HEK293 (cell line): ENCODE results near the gene SIMC1.

ENCODE experiments used
- HOXA7 ChIP-seq: sonication (generic); formaldehyde crosslinking; IDR thresholded peaks from 2 replicates; pipeline ENCODE4 v1.8.1; 2022; ENCODE audit warnings: missing genetic modification reagents, borderline replicate concordance
- ZNF830 ChIP-seq: fragments of 450-650 bp; IDR thresholded peaks from 2 replicates; pipeline ENCODE4 v1.5.0; 2018; ENCODE audit warnings: missing biosample characterization, missing genetic modification characterization, low read depth, mild to moderate bottlenecking, moderate library complexity
- TF ChIP-seq, protein P1 (sequence below): fragments of 450-650 bp; formaldehyde crosslinking; IDR thresholded peaks from 2 replicates; pipeline ENCODE4 v1.5.1; 2016; ENCODE audit warnings: missing biosample characterization, missing genetic modification characterization

DNA sequence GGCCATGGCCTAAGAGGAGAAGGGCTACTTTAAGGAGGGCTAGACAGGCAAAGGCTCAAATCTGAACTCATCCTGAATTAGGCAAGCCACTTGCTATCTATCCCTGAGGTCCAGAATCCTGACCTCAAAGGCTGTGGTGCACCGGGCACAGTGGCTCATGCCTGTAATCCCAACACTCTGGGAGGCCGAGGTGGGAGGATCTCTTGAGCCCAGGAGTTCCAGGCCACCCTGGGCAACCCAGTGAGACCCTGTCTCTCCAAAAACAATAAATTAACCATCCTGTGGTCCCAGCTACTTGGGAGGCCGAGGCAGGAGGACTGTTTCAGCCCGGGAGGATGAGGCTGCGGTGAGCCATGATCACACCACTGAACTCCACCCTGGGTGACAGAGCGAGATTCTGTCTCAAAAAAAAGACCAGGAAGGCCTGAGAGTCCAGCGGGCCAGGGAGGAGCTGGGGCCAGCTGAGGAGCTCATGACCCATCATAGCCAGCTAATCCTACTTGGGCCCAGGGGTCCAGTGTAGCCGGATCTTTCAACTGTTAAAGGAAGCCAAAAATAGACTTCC, 146.2 kb downstream of the SIMC1 start:
- TF ChIP-seq ZNF830 (tag by site-specific recombination) (no peak), HOXA7 (CRISPR knock-in tag) (no peak)
- TF ChIP-seq, protein P1, sequence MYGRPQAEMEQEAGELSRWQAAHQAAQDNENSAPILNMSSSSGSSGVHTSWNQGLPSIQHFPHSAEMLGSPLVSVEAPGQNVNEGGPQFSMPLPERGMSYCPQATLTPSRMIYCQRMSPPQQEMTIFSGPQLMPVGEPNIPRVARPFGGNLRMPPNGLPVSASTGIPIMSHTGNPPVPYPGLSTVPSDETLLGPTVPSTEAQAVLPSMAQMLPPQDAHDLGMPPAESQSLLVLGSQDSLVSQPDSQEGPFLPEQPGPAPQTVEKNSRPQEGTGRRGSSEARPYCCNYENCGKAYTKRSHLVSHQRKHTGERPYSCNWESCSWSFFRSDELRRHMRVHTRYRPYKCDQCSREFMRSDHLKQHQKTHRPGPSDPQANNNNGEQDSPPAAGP (tag by site-specific recombination), result no peak
